H1 (cell line): ENCODE data around the gene DEFB113. TPM values are rescaled to one million over a fixed set of nuclear protein-coding genes. Genes with fewer than 3 reads are reported as not detected.

Experiments used
- CHD2 ChIP-seq: IDR thresholded peaks from 2 replicates; pipeline ENCODE4 v1.6.1; 2012; ENCODE audit warnings: low read length, improper control_type of control experiment
- GTF2F1 ChIP-seq: IDR thresholded peaks from 2 replicates; pipeline ENCODE4 v1.6.1; 2012; ENCODE audit warnings: low read depth, low read length, improper control_type of control experiment, borderline replicate concordance
- HDAC6 ChIP-seq: IDR thresholded peaks from one replicate; pipeline ENCODE4 v1.7.1; 2012; ENCODE audit warnings: low read depth, mild to moderate bottlenecking, inconsistent platforms, low read length, moderate library complexity
- JUND ChIP-seq: IDR thresholded peaks from 2 replicates; pipeline ENCODE4 v1.6.1; 2011; ENCODE audit warnings: mild to moderate bottlenecking, improper control_type of control experiment, low read length
- MAFK ChIP-seq: IDR thresholded peaks from 2 replicates; pipeline ENCODE4 v1.6.1; 2012; ENCODE audit warnings: low read depth, mild to moderate bottlenecking, improper control_type of control experiment, low read length
- SP1 ChIP-seq: IDR thresholded peaks from 2 replicates; pipeline ENCODE4 v1.6.1; 2011; ENCODE audit warnings: low read depth, low read length
- SP4 ChIP-seq: IDR thresholded peaks from 2 replicates; pipeline ENCODE4 v1.6.1; 2012; ENCODE audit warnings: low read length, inconsistent platforms
- TAF1 ChIP-seq: IDR thresholded peaks from 2 replicates; pipeline ENCODE4 v1.6.1; 2011; ENCODE audit warnings: mild to moderate bottlenecking, low read depth, low read length
- YY1 ChIP-seq: IDR thresholded peaks from 2 replicates; pipeline ENCODE4 v1.6.1; 2011; ENCODE audit warnings: low read depth, mild to moderate bottlenecking, low read length
- polyA plus RNA-seq, 7 experiments: library from polyadenylated mRNA; depleted of rRNA in 3 of 7; stranded (reverse) in 5 of 7; unstranded in 2 of 7; fragments of >200 nt in 5 of 7; fragments of 200-250 nt in 2 of 7; gene quantifications; 1 replicate in 5 of 7; 2 replicates in 1 of 7; 4 replicates in 1 of 7; pipeline versions ENCODE4 v1.2.1 to v1.2.3, GENCODE V29; 2011 to 2013; ENCODE audit warnings: missing spikeins in 2 of 7, mixed read lengths in 2 of 7
- total RNA-seq: library from RNA; stranded (reverse); fragmentation: NEBNext Ultra II Directional; extraction: Animal tissue kit (Norgen Biotek cat#: 25700); gene quantifications from 2 replicates; pipeline ENCODE4 v1.2.1, GENCODE V29; 2021

Gene DEFB113
- total and polyA plus RNA-seq, 2 of the 8 experiments (the other 6 are each of a cell fraction or from before 2014, with no cell fraction given) = not detected

DNA sequence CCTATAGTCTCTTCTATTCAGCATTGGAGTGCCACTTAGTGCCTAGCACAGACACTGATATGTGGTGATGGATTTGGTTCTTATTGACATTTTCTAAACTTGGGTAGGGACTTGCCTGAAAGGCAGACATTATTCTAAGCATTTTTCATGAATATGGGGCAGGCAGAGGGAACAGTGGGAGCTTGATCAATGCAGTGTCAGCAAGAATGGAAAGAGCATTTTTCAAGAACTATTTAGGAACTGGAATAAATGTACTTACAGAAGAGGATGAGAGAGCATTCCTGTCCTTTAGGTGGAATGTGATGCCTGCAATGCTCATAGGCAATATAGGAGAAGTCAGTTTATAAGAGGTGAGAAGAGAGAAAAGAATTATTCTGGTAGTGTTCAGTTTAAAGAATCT lies 31.6 kb downstream of the DEFB113 start (continued):
- no peak for TF ChIP-seq YY1
- TF ChIP-seq SP1 = no peak
- TF ChIP-seq GTF2F1 = no peak
- no peak for TF ChIP-seq MAFK
- TF ChIP-seq HDAC6 = no peak
- TF ChIP-seq JUND = no peak
- TF ChIP-seq SP4 = no peak
- no peak for TF ChIP-seq TAF1
- TF ChIP-seq CHD2 = no peak
